Measurements from ENCODE around the gene CLK3. TPM values are rescaled to one million over a fixed set of nuclear protein-coding genes. Genes with fewer than 3 reads are reported as not detected.
"Not testable (repeated sequence)": the region's sequence is repeated elsewhere in the genome, so short reads cannot be mapped to it uniquely, and the experiment has no call there.

CLK3 gene
- total and polyA plus RNA-seq, 2 donors (not counting 1 experiment from before 2014, with no cell fraction given) = 39.9 to 43.1 TPM

GRCh38 chr15:74628199-74628598 is 12.6 kb downstream of the CLK3 start:
- H2AFZ ChIP-seq (ENCODE audit: low read length) = no peak overlapping the region
- H3K27me3 ChIP-seq (ENCODE audit: control insufficient read depth, insufficient read depth, low read length) = no peaks in the 10 kb centered on the region
- no peak overlapping the region for H3K9ac ChIP-seq (ENCODE audit: insufficient read depth, low read length)
- no peaks in the 10 kb centered on the region for H3K9me3 ChIP-seq (ENCODE audit: control insufficient read depth, insufficient read depth, low read depth, low read length)
- H4K20me1 ChIP-seq (ENCODE audit: control insufficient read depth, extremely low read depth, insufficient read depth, low read length) = peaks cover 2% of the 10 kb centered on the region
- TF ChIP-seq EZH2 (IDR thresholded peaks at IDR 0.05; ENCODE audit: low read length, missing control alignments) = no peak
- no peak for TF ChIP-seq CTCF (conservative IDR thresholded peaks at IDR 0.05 in 1 of 2, IDR thresholded peaks at IDR 0.05 in 1 of 2; ENCODE audit: low read depth in 1 of 2, low read length in 2 of 2)
- H3K4me1 ChIP-seq (ENCODE audit: control insufficient read depth, extremely low read depth, insufficient read depth, low read length) = no peaks in the 10 kb centered on the region
- no peaks in the 10 kb centered on the region for H3K79me2 ChIP-seq (ENCODE audit: control insufficient read depth, insufficient read depth, low read length)
- no peak for DNase-seq (ENCODE audit: low read depth in 2 of 2)
- H3K4me2 ChIP-seq (ENCODE audit: extremely low read depth, insufficient read depth, low read length) = no peak overlapping the region
- no peak overlapping the region for H3K4me3 ChIP-seq (replicated peaks in 1 of 4; ENCODE audit: control extremely low read depth in 1 of 4, insufficient read depth in 1 of 4, low read depth in 3 of 4, low read length in 4 of 4)
- H3K36me3 ChIP-seq (ENCODE audit: control insufficient read depth, insufficient read depth, low read length) = peaks cover 52% of the 10 kb centered on the region
- no peak overlapping the region for H3K27ac ChIP-seq (ENCODE audit: insufficient read depth, low read length)

- Histone ChIP-seq H3K4me3 (replicated peaks in 1 of 4; ENCODE audit: control extremely low read depth in 1 of 4, insufficient read depth in 1 of 4, low read depth in 3 of 4, low read length in 4 of 4) (no peak overlapping the region), H3K9ac (ENCODE audit: insufficient read depth, low read length) (no peak overlapping the region), H4K20me1 (ENCODE audit: control insufficient read depth, extremely low read depth, insufficient read depth, low read length) (peaks cover 2% of the 10 kb centered on the region), H3K27ac (ENCODE audit: insufficient read depth, low read length) (no peak overlapping the region), H3K36me3 (ENCODE audit: control insufficient read depth, insufficient read depth, low read length) (peaks cover 48% of the 10 kb centered on the region), H3K4me1 (ENCODE audit: control insufficient read depth, extremely low read depth, insufficient read depth, low read length) (no peaks in the 10 kb centered on the region), H2AFZ (ENCODE audit: low read length) (no peak overlapping the region), H3K27me3 (ENCODE audit: control insufficient read depth, insufficient read depth, low read length) (no peaks in the 10 kb centered on the region), H3K4me2 (ENCODE audit: extremely low read depth, insufficient read depth, low read length) (no peak overlapping the region), H3K9me3 (ENCODE audit: control insufficient read depth, insufficient read depth, low read depth, low read length) (no peaks in the 10 kb centered on the region), H3K79me2 (ENCODE audit: control insufficient read depth, insufficient read depth, low read length) (no peaks in the 10 kb centered on the region)
- TF ChIP-seq EZH2 (IDR thresholded peaks at IDR 0.05; ENCODE audit: low read length, missing control alignments) (no peak), CTCF (conservative IDR thresholded peaks at IDR 0.05 in 1 of 2, IDR thresholded peaks at IDR 0.05 in 1 of 2; ENCODE audit: low read depth in 1 of 2, low read length in 2 of 2) (no peak)
- no peak for DNase-seq (ENCODE audit: low read depth in 2 of 2)
Measured at GRCh38 chr15:74628949-74629348, 13.3 kb downstream of the CLK3 start.

GRCh38 chr15:74629696-74630095 is 14.1 kb downstream of the CLK3 start:
- H3K36me3 ChIP-seq (ENCODE audit: control insufficient read depth, insufficient read depth, low read length) = peaks cover 46% of the 10 kb centered on the region
- not testable (repeated sequence) for H3K27me3 ChIP-seq (ENCODE audit: control insufficient read depth, insufficient read depth, low read length); H4K20me1 ChIP-seq (ENCODE audit: control insufficient read depth, extremely low read depth, insufficient read depth, low read length); H3K79me2 ChIP-seq (ENCODE audit: control insufficient read depth, insufficient read depth, low read length); H3K9ac ChIP-seq (ENCODE audit: insufficient read depth, low read length); H3K27ac ChIP-seq (ENCODE audit: insufficient read depth, low read length); H3K4me1 ChIP-seq (ENCODE audit: control insufficient read depth, extremely low read depth, insufficient read depth, low read length); H3K9me3 ChIP-seq (ENCODE audit: control insufficient read depth, insufficient read depth, low read depth, low read length); H3K4me3 ChIP-seq (replicated peaks in 1 of 4; ENCODE audit: control extremely low read depth in 1 of 4, insufficient read depth in 1 of 4, low read depth in 3 of 4, low read length in 4 of 4); H3K4me2 ChIP-seq (ENCODE audit: extremely low read depth, insufficient read depth, low read length); DNase-seq (ENCODE audit: low read depth in 2 of 2); H2AFZ ChIP-seq (ENCODE audit: low read length)
